Measurements from ENCODE around the gene SHLD1.

The SHLD1 gene

DNA sequence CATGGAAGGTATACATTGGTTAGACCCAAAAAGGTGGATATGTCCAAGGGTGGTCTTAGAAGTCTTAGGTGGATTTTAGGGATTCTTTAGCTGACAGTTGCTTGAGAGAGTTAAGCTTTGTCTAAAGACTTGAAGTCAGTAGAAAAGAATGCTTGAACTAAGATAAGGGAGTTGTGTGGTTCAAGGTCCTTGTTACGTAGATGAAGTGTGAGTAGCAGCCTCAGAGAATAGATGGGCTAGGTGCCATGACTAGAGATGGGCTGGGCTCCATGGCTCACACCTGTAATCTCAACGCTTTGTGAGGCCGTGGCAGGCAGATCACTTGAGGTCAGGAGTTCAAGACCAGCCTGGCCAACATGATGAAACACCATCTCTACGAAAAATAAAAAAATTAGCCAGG is 1.7 kb downstream of the SHLD1 start:
- TF ChIP-seq, protein P1, sequence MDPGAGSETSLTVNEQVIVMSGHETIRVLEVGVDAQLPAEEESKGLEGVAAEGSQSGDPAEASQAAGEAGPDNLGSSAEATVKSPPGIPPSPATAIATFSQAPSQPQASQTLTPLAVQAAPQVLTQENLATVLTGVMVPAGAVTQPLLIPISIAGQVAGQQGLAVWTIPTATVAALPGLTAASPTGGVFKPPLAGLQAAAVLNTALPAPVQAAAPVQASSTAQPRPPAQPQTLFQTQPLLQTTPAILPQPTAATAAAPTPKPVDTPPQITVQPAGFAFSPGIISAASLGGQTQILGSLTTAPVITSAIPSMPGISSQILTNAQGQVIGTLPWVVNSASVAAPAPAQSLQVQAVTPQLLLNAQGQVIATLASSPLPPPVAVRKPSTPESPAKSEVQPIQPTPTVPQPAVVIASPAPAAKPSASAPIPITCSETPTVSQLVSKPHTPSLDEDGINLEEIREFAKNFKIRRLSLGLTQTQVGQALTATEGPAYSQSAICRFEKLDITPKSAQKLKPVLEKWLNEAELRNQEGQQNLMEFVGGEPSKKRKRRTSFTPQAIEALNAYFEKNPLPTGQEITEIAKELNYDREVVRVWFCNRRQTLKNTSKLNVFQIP (CRISPR knock-in tag; IDR thresholded peaks at IDR 0.05; ENCODE audit: borderline replicate concordance, low read depth) = no peak

DNA sequence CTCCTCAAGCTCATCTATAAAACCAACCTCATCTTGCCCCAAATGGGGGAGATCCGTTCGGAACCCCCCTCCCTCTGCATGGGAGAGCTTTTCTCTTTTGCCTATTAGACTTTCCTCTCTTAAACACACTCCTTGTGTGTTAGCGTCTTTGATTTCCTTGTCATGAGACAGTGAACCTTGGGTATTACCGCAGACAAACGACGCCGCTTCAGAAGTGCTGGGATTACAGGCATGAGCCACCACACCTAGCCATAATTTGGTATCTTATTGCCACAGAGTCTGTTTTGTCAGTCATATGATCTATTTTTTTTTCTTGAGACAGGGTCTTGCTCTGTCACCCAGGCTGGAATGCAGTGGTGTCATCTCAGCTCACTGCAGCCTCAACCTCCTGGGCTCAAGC is 3.6 kb downstream of the SHLD1 start:
- no peak for ATAC-seq
- TF ChIP-seq, protein P2, sequence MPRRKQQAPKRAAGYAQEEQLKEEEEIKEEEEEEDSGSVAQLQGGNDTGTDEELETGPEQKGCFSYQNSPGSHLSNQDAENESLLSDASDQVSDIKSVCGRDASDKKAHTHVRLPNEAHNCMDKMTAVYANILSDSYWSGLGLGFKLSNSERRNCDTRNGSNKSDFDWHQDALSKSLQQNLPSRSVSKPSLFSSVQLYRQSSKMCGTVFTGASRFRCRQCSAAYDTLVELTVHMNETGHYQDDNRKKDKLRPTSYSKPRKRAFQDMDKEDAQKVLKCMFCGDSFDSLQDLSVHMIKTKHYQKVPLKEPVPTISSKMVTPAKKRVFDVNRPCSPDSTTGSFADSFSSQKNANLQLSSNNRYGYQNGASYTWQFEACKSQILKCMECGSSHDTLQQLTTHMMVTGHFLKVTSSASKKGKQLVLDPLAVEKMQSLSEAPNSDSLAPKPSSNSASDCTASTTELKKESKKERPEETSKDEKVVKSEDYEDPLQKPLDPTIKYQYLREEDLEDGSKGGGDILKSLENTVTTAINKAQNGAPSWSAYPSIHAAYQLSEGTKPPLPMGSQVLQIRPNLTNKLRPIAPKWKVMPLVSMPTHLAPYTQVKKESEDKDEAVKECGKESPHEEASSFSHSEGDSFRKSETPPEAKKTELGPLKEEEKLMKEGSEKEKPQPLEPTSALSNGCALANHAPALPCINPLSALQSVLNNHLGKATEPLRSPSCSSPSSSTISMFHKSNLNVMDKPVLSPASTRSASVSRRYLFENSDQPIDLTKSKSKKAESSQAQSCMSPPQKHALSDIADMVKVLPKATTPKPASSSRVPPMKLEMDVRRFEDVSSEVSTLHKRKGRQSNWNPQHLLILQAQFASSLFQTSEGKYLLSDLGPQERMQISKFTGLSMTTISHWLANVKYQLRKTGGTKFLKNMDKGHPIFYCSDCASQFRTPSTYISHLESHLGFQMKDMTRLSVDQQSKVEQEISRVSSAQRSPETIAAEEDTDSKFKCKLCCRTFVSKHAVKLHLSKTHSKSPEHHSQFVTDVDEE (CRISPR knock-in tag; IDR thresholded peaks at IDR 0.05) = no peak
- TF ChIP-seq ARNTL (CRISPR knock-in tag; IDR thresholded peaks at IDR 0.05; ENCODE audit: borderline replicate concordance, low read depth) = no peak

More for the DNA sequence above, 1.7 kb downstream of the SHLD1 start:
- no peak for ATAC-seq

DNA sequence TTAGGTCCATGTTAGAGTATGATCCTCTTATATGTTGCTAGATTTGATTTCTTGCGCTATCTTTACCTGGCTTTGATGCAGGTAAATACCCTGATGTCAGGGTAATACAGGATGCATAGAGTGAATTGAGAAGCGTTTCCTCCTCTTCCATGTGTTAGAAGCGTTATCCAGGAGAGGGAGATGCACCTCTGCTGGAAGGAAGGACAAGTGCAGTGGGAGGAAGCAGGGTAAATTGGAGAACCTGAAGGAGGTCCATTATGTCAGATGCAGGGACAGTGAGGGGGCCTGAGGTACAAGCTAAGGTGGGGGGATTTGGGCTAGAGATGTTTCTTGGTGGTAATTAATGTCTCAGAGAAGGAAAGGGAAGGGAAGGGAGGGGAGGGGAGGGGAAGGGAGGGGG is 7.7 kb downstream of the SHLD1 start:
- TF ChIP-seq ZC3H10 (CRISPR knock-in tag; IDR thresholded peaks at IDR 0.05) (no peak), CSDC2 (CRISPR knock-in tag; IDR thresholded peaks at IDR 0.05) (no peak), OSR1 (CRISPR knock-in tag; IDR thresholded peaks at IDR 0.05) (no peak), ZNF70 (CRISPR knock-in tag; IDR thresholded peaks at IDR 0.05) (no peak), ZNF565 (CRISPR knock-in tag; conservative IDR thresholded peaks at IDR 0.05; ENCODE audit: low read depth) (no peak), ZNF8 (CRISPR knock-in tag; IDR thresholded peaks at IDR 0.05) (no peak), TOX (CRISPR knock-in tag; IDR thresholded peaks at IDR 0.05; ENCODE audit: borderline replicate concordance) (no peak), SNAI2 (CRISPR knock-in tag; IDR thresholded peaks at IDR 0.05) (no peak), RARB (CRISPR knock-in tag; IDR thresholded peaks at IDR 0.05) (no peak), ISL1 (CRISPR knock-in tag; IDR thresholded peaks at IDR 0.05) (no peak), PPARA (CRISPR knock-in tag; IDR thresholded peaks at IDR 0.05; ENCODE audit: borderline replicate concordance) (no peak), ZFP3 (CRISPR knock-in tag; IDR thresholded peaks at IDR 0.05) (no peak), ARNTL (CRISPR knock-in tag; IDR thresholded peaks at IDR 0.05; ENCODE audit: borderline replicate concordance, low read depth) (no peak), ZFP30 (CRISPR knock-in tag; IDR thresholded peaks at IDR 0.05) (no peak)
- TF ChIP-seq, protein P1 (CRISPR knock-in tag; IDR thresholded peaks at IDR 0.05; ENCODE audit: borderline replicate concordance, low read depth) = no peak
- TF ChIP-seq, protein P3, sequence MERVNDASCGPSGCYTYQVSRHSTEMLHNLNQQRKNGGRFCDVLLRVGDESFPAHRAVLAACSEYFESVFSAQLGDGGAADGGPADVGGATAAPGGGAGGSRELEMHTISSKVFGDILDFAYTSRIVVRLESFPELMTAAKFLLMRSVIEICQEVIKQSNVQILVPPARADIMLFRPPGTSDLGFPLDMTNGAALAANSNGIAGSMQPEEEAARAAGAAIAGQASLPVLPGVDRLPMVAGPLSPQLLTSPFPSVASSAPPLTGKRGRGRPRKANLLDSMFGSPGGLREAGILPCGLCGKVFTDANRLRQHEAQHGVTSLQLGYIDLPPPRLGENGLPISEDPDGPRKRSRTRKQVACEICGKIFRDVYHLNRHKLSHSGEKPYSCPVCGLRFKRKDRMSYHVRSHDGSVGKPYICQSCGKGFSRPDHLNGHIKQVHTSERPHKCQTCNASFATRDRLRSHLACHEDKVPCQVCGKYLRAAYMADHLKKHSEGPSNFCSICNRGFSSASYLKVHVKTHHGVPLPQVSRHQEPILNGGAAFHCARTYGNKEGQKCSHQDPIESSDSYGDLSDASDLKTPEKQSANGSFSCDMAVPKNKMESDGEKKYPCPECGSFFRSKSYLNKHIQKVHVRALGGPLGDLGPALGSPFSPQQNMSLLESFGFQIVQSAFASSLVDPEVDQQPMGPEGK (CRISPR knock-in tag; IDR thresholded peaks at IDR 0.05; ENCODE audit: borderline replicate concordance) = no peak
- TF ChIP-seq, protein P4, sequence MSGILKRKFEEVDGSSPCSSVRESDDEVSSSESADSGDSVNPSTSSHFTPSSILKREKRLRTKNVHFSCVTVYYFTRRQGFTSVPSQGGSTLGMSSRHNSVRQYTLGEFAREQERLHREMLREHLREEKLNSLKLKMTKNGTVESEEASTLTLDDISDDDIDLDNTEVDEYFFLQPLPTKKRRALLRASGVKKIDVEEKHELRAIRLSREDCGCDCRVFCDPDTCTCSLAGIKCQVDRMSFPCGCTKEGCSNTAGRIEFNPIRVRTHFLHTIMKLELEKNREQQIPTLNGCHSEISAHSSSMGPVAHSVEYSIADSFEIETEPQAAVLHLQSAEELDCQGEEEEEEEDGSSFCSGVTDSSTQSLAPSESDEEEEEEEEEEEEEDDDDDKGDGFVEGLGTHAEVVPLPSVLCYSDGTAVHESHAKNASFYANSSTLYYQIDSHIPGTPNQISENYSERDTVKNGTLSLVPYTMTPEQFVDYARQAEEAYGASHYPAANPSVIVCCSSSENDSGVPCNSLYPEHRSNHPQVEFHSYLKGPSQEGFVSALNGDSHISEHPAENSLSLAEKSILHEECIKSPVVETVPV (CRISPR knock-in tag; IDR thresholded peaks at IDR 0.05) = no peak
- ATAC-seq = no peak

DNA sequence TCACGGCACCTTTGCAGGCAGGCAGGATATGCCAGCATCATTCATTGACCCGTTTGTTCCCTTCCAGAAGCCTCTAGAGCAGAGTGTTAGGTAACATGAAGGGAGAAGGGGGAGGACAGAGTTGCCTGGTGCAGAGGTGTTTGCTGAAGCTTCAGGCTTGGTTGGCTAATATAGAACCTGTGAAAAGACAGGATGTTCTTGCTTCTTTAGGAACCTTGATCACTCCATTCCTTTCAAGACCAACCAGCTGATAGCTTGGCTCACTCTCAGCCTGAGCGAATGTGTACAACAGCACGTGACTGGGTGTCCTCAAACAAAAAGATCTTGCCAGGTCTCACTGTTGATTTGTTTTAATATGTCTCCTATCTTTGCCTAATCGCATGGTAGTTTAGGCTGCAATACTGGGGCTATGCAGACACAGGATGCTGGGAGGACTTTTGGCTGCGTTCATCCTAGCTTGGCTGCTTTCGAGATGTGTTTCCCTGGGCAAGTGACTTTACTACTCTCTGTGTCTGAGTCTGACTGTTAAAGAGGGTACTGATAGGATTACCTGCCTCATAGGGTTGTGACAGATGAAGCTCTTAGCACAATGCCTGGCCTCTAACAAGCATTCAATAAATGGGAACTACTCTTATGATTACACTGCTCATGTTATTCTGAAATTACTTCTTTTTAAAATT is 16.0 kb downstream of the SHLD1 start:
- no peak for ATAC-seq
- no peak for TF ChIP-seq SNAI2 (CRISPR knock-in tag; IDR thresholded peaks at IDR 0.05)
- no peak for TF ChIP-seq RARB (CRISPR knock-in tag; IDR thresholded peaks at IDR 0.05)
